GM21423 (cell line): ENCODE results near the gene NADSYN1.
"Not testable (repeated sequence)": the region's sequence is repeated elsewhere in the genome, so short reads cannot be mapped to it uniquely, and the experiment has no call there.

Experiments used
- ATAC-seq: cut with Tn5 transposase; IDR thresholded peaks from one replicate; pipeline ENCODE4 v1.9.1; 2021; ENCODE audit warnings: mild to moderate bottlenecking, moderate library complexity; ENCODE audit not compliant: unreplicated experiment

NADSYN1 gene

DNA sequence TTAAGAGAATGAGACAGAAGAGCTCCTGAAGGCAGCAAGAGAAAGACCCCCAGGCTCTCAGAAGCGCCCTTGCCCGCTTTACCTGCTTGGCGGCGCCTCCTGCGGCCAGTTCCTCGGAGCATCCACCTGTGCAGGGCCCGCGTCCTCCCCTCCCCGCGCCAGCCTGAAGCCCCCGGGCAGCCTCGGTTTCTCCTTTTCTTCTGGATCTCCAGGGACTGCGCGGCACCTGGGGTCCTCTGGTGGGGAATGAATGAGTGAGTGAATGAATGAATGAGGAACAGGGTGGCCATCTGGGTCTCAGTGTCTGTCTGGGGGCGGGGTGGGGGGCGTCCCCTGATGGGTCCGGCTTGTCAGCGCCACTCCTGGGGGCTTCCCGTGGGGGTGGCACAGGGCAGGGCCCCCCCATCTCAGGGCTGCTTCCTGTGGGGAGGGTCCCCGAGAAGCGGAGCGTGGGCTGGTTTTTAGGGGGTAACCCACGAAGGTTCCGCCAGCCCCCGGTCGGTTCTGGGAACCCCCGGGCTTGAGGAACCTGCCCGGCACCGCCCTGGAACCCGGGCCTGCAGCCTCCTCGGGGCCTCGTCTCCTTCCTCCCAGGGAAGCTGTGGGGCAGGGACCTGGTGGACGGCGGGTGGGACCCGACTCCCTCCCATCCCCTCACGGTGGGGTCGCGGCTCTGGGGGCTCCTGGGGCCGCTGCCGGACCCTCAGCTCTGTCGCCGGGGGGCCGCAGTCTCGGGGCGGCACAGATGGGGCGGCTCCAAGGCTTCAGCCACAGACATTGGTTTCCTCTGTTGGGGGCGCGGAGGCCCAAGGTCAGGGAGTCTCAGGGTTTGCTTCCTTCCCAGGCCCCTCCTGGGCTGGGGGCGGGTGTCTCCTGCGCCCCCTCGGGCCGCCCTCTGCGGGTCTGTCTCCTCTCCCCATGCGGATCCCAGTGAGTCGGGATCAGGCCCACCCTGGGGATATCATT lies 65.8 kb downstream of the NADSYN1 start:
- ATAC-seq, result no peak

DNA sequence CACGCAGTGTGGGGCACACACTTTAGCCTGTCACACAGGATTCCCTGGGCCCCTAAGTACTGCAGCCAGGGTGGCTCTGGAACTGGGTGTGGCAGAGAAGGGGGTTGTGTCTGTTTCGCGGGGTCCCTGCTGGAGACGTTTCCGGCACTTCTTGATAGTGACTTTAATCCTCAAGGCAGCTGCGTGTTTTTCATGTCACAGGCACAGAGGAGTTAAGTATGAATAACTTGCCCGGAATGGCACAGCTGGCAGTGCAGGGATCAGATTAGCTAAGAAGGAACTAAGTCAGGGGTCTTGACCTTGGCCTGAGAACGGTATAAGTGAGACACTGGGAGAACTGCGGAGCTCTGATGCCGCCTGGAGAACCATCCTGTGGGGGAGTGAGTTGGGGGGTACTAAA lies 66.5 kb downstream of the NADSYN1 start:
- no peak for ATAC-seq

DNA sequence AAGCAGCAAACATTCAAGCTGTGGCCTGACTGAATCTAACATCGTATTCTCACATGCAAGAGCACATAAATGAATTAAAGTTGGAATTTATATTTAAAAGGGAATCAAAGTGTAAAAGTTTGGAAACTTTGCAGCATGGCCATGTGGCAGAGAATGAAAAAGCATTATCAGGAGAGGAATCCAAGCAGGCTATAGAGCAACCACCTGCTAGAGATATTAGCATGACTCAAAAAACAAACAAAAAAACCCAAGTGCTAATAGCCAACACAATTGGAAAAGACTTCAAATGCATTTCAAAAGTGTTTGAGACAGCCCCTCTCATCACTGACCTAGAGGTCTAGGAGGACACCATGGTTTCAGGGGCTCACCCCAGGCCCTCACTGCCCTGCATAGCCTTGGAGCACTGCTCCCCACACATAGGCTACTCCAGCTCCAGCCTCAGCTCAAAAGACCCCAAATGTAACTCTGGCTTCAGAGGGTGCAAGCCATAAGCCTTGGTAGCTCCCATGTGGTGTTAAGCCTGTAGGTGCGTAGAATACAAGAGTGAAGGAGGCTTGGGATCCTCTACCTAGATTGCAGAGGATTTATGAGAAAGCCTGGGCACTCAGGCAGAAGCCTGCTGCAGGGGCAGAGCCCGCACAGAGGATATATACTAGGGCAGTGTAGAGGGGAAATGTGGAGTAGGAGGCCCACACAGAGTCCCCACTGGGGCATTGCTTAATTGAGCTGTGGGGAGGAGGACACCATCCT lies 72.4 kb downstream of the NADSYN1 start:
- ATAC-seq, result no peak

DNA sequence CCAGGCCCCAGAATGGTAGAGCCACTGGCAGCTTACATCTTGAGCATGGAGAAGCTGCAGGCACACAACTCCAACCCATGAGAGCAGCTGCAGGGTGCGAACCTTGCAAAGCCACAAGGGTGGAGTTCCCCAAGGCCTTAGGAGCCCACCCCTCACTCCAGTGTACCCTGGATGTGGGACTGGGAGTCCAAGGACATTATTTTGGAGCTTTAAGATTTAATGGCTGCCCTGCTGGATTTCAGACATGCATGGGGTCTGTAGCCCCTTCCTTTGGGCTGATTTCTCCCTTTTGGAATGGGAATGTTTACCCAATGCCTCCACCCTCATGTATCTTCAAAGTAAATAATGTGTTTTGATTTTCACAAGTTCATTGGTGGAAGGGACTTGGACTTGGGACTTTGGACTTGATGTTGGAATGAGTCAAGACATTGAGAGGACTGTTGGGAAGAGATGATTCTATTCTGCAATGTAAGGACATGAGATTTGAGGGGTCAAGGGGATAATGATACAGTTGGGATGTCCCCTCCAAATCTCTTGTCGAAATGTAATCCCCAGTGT lies 73.0 kb downstream of the NADSYN1 start:
- no peak for ATAC-seq

DNA sequence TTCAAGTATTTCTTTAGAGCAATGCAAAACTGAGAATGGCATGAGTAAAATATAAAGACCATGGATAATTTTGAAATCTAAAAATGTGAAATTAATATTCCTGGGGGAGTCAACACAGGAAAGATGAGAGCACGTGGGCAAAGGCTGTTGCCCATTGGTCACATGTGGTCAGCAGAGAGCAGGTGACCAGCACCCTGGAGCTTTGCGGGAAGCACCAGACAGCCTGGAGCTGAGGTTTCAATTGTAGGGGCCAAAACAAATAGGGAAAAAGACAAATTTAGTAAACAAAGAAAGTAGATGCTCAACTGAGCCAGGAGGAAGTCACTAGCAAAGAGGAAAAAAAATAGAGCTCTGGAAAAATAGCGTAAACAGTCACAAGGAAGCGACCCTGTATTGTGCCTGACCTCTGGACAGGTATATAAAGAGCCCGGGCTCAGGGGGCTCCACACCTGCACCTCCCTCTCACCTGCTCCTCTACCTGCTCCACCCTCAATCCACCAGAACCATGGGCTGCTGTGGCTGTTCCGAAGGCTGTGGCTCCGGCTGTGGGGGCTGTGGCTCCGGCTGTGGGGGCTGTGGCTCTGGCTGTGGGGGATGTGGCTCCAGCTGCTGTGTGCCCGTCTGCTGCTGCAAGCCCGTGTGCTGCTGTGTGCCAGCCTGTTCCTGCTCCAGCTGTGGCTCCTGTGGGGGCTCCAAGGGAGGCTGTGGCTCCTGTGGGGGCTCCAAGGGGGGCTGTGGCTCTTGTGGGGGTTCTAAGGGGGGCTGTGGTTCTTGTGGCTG lies 74.0 kb downstream of the NADSYN1 start, which contains the start of gene KRTAP5-7:
KRTAP5-7 (plus strand) TSS at position 472 of the 780 bp plus-strand sequence; CDS start at position 506, 34 bp downstream.
- not testable (repeated sequence) for ATAC-seq

DNA sequence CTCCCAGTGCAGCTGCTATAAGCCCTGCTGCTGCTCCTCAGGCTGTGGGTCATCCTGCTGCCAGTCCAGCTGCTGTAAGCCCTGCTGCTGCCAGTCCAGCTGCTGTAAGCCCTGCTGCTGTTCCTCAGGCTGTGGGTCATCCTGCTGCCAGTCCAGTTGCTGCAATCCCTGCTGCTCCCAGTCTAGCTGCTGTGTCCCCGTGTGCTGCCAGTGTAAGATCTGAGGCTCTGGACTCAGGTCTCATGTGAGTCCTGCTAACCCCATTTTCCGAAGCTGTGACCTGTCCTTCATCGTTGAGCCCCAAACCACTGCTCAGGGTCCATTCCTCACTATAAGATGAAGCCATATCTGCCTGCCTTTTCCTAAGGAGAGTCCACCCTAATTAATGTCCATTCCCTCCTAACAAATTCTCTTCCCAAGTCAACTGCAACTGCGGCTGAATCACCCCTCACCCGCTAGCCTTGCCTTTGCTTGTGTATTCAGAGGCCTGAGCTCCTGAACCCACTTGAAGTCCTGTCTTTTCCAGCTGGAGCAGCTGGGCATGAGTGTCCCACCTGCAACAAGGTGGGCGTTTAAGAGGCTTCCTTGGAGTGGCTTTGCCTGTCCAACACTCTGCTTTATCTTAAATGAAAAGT lies 74.7 kb downstream of the NADSYN1 start:
- no peak for ATAC-seq

DNA sequence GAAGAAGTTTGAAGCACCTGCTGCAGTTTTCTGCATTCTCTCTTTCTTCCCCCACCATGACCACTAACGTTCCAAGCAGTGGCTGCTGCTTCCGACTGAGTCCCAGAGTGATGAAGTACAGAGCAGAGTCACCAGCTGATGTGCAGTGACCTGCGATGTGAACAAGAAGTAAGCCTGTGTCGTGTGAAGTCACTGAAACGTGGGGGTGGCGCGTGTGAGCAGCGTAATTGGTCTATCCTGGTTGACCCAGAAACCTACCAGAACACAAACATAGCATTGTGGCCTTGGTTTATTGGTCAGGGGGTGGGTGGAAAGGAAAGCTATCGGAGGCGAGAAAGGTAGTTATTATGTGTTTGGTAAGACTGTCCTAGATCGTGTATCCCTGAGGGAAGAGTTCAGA lies 77.6 kb downstream of the NADSYN1 start:
- ATAC-seq, result no peak

DNA sequence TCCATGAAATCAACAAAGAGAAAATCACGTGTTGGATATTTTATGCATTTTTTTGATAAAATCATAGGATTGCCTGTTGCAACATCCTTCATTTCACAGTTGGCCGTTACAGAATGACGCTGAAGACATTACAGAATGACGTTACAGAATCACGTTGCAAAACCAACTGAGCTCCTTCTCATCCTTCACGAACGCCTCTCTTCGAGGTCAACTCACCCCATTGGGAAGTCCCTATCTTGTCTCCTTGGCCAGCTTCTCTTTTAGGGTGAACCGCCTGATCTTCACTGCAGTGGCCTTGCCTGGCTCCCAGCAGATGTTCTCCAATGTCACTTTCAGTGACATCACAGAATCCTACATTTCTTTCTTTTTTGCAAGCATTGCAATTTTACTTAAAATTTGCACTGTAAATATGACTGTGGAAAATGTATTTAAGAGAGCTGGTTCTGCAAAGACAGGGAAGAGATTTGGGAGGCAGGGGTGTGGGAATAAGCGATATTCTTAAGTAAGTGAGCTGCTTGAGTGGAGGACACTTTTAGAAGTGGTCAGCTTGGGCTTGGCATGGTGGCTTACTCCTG lies 79.1 kb downstream of the NADSYN1 start:
- ATAC-seq, result no peak

DNA sequence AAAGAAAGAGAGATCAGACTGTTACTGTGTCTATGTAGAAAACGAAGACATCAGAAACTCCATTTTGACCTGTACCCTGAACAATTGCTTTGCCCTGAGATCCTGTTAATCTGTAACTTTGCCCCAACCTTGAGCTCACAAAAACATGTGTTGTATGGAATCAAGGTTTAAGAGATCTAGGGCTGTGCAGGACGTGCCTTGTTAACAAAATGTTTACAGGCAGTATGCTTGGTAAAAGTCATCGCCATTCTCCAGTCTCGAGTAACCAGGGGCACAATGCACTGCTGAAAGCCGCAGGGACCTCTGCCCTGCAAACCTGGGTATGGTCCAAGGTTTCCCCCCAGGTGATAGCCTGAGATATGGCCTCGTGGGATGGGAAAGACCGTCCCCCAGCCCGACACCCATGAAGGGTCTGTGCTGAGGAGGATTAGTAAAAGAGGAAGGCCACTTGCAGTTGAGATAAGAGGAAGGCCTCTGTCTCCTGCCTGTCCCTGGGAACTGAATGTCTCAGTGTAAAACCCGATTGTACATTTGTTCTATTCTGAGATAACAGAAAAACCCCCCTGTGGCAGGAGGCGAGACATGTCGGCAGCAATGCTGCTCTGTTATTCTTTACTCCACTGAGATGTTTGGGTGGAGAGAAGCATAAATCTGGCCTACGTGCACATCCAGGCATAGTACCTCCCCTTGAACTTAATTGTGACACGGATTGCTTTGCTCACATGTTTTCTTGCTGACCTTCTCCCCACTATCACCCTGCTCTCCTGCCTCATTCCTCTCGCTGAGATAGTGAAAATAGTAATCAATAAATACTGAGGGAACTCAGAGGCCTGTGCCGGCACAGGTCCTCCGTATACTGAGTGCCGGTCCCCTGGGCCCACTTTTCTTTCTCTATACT lies 82.0 kb downstream of the NADSYN1 start:
- ATAC-seq, result not testable (repeated sequence)

DNA sequence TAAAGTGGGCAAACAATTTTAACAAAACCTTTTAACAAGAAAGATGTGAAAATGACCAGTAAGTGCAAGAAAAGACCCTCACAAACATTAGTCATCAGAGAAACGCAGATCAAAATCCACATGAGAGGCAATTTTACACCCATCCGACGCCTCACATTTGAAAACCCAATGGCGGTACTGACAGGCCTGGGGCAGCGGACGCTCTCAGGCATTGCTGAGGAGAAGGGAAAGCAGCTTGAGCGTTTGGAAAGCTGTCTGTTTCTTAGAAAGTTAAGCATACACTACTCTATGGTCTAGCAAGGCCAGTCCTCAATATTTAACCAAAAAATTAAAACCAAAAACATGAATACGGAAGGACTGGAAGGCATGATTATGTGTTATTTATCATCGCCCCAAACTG lies 82.8 kb downstream of the NADSYN1 start:
- no peak for ATAC-seq

DNA sequence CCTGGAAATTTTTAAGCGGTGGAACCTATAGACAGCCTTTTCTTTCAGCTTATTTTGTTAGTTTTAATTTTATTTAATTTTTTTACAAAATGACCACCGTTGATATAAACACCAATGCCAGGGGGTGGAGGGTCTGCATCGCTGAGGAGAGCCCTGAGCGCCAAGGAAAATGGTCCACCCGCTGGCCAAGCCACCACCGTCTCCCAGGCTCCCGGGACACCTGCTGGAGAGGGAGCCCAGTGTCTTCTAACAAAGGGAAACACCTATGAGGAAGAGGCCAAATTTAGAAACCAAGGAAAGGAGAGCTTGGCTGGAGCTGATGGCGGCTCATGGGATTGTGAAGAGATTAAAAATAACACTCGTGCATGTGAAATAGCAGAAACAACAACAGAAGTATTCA lies 84.5 kb downstream of the NADSYN1 start:
- ATAC-seq, result no peak

DNA sequence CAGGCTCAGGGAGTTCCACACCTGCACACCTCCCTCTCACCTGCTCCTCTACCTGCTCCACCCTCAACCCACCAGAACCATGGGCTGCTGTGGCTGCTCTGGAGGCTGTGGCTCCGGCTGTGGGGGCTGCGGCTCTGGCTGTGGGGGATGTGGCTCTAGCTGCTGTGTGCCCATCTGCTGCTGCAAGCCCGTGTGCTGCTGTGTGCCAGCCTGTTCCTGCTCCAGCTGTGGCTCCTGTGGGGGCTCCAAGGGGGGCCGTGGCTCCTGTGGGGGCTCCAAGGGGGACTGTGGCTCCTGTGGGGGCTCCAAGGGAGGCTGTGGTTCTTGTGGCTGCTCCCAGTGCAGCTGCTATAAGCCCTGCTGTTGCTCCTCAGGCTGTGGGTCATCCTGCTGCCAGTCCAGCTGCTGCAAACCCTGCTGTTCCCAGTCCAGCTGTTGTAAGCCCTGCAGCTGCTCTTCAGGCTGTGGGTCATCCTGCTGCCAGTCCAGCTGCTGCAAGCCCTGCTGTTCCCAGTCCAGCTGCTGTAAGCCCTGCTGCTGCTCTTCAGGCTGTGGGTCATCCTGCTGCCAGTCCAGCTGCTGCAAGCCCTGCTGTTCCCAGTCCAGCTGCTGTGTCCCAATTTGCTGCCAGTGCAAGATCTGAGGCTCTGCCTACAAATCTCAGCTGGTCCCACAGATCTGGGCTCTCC lies 85.1 kb downstream of the NADSYN1 start, which contains the start of gene KRTAP5-8:
KRTAP5-8 (plus strand) TSS at position 49 of the 689 bp plus-strand sequence; CDS start at position 80, 31 bp downstream.
- ATAC-seq, result not testable (repeated sequence)

DNA sequence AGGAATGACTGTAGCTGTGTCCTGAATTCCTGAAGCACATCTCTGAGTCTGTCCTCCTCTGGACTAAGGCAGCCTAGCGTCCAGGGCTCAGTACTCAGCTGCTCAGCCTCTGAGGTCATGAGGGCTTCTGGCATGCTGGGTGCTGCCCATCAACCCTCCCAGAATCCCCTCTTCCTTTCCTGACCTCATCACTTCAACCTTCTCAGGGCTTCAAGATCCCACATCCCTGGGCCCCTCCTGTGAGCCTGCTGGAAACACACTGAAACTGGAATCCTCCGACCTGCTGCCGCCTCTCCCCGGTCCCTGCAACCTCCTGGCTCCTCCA lies 85.6 kb downstream of the NADSYN1 start:
- ATAC-seq, result no peak

DNA sequence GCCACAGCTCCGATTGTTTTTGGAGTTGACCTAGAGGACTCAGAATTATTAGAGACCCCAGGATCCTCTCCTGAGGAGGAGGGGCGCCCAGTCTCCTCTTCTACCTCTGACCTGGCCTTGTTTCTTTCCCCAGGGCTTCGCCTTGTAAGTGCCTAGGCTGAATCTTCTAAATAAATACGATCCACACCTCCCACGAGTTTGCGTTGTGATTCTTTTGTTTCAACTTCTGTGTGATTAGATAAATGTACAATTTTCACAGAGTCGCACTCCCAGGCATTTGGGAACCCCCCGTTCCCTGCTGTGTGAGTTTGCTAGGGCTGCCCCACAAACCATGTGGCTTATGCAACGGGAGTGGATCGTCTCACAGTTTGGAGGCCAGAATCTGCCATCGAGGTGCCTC lies 86.0 kb downstream of the NADSYN1 start:
- no peak for ATAC-seq

DNA sequence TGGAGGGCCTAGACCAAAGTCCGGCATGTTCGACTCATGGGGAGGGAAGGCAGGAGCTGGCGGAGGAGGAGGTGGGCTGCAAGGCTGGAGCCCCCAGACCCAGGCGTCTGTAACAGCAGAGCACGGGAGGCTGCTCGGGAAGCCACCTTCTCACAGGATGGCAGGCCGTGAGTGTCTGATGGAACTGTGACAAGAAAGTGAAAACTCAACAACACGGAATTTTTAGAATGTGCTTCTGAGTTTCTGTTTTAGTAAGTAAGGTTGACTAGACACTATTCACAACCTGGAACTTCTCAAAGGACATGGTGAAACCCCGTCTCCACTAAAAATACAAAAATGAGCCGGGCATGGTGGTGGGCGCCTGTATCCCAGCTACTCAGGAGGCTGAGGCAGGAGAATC lies 87.0 kb downstream of the NADSYN1 start:
- ATAC-seq, result not testable (repeated sequence)

DNA sequence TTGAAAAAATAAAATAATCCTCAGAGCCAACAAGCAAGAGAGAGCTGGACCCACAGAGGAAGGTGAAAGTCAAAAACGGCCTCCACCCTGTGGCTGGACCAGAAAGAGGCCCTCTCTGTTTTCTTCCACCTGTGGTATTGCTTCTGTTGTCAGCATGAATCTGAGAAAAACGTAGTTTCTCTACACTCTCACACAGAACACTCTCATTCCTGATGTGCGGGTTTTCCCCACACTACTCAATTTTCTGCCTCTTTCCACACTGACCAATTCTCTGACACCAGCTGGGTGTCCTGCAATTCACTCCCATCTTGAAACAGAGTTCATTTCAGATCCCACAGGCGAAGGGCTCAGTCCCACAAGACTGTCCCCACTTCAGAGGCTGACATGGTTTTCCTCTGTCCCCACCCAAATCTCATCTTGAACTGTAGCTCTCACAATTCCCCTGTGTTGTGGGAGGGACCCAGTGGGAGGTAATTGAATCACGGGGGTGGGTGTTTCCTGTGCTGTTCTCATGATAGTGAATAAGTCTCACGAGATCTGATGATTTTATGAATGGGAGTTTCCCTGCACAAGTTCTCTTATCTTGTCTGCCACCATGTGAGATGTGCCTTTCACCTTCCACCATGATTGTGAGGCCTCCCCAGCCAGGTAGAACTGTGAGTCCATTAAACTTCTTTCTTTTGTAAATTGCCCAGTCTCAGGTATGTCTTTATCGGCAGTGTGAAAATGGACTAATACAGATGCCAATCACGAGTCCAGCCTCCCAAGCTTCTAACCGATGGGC lies 87.7 kb downstream of the NADSYN1 start:
- ATAC-seq, result not testable (repeated sequence)

DNA sequence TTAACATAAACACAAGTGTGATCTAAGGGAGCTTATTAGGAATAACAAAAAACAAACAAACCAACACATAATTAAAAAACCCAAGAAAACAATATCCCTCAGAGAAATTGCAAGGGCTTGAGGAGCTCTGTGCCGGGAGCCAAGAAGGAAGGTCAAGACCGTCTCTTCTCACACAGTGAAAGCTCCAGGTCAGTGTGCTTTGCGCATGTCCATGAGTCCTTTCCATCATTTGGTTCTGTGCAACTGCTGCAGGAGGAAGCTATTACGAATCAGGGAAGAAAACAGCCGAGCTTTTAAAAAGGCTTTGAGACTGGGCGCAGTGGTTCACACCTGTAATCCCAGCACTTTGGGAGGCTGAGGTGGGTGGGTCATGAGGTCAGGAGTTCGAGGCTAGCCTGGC lies 89.4 kb downstream of the NADSYN1 start:
- ATAC-seq, result no peak
